PC-3 (cell line): Measurements from ENCODE around the gene HECW1.
A peak's percentile ranks its signal among the peaks of the same experiment; 100 is the strongest.

Experiments
- CTCF ChIP-seq: fragments of 300-600 bp; sonication (generic); conservative IDR thresholded peaks from 2 replicates; pipeline ENCODE4 v1.5.1; 2017; ENCODE audit warnings: antibody characterized with exemption, low read depth, mild to moderate bottlenecking, low read length
- EZH2 ChIP-seq: fragments of 300-600 bp; sonication (generic); IDR thresholded peaks from one replicate; pipeline ENCODE4 v1.6.1; 2017; ENCODE audit warnings: antibody characterized with exemption, mild to moderate bottlenecking, low read length; ENCODE audit not compliant: unreplicated experiment

GRCh38 chr7:43479042-43479441 is 366.6 kb downstream of the HECW1 start:
- TF ChIP-seq CTCF (peak; percentile 20; the same call in 1 of the 2 replicates), EZH2 (no peak)
